ENCODE data around the gene CDK2. TPM values are rescaled to one million over a fixed set of nuclear protein-coding genes. Genes with fewer than 3 reads are reported as not detected.

Gene CDK2
- total and polyA plus RNA-seq, 2 of the 4 experiments (the other 2 are of a cell fraction): 42.5 to 61.7 TPM

GRCh38 chr12:55957106-55957859 is 9.3 kb upstream of the CDK2 start:
- H3K27ac ChIP-seq (ENCODE audit: insufficient read depth, low read length): no peak overlapping the region
- peaks cover 0 to 13% of the 10 kb centered on the region in 2 experiments; a peak in 1 of 4 replicates for H3K79me1 ChIP-seq (ENCODE audit: low read depth in 1 of 2, low read length in 2 of 2)
- peak overlapping the region; percentile 45; the same call in 1 of the 2 replicates for H2AK5ac ChIP-seq (ENCODE audit: low read depth, low read length)
- no peak overlapping the region for H4K5ac ChIP-seq (ENCODE audit: low read depth, low read length)
- H3K4me3 ChIP-seq (ENCODE audit: insufficient read depth, low read depth, low read length): no peak overlapping the region
- H3K9ac ChIP-seq (ENCODE audit: low read depth, low read length): no peak overlapping the region
- H3K4ac ChIP-seq (ENCODE audit: low read depth, low read length): no peak overlapping the region
- H2BK120ac ChIP-seq (ENCODE audit: low read depth, low read length): no peak overlapping the region
- no peak overlapping the region for H2BK15ac ChIP-seq (ENCODE audit: low read depth, low read length)
- peaks cover 17% of the 10 kb centered on the region for H3K36me3 ChIP-seq (ENCODE audit: control insufficient read depth, insufficient read depth, low read length)
- H2BK20ac ChIP-seq (ENCODE audit: low read depth, low read length): no peak overlapping the region; the same call in 1 of the 2 replicates
- BruUV-seq (replicated peaks): no TSS peak
- POLR2A ChIA-PET (ENCODE audit: unreplicated experiment): no interaction called here
- no peaks in the 10 kb centered on the region for H3K27me3 ChIP-seq (ENCODE audit: control insufficient read depth, insufficient read depth, low read length)
- H3K9me3 ChIP-seq (ENCODE audit: control insufficient read depth, insufficient read depth, low read length): no peaks in the 10 kb centered on the region
- no peak overlapping the region for H3K23ac ChIP-seq (ENCODE audit: low read depth, low read length)
- ATAC-seq (ENCODE audit: low read depth) (no peak), DNase-seq (no peak)
- intact Hi-C loops (cut with micrococcal nuclease): no loop called here
- peaks cover 8% of the 10 kb centered on the region; the same call in 1 of the 2 replicates for H3K4me1 ChIP-seq (ENCODE audit: control insufficient read depth, insufficient read depth, low read length)
- no peak for TF ChIP-seq RAD21 (IDR thresholded peaks at IDR 0.05; ENCODE audit: low read length)
- no peak for TF ChIP-seq SMC3 (IDR thresholded peaks at IDR 0.05; ENCODE audit: low read depth, low read length)
- no peak for TF ChIP-seq MAZ (IDR thresholded peaks at IDR 0.05; ENCODE audit: borderline replicate concordance, low read depth, low read length)
- no peak for TF ChIP-seq MXI1 (IDR thresholded peaks at IDR 0.05; ENCODE audit: borderline replicate concordance, low read depth, low read length)
- TF ChIP-seq USF2 (IDR thresholded peaks at IDR 0.05; ENCODE audit: low read depth, low read length): no peak
- TF ChIP-seq RFX5 (IDR thresholded peaks at IDR 0.05; ENCODE audit: low read depth, low read length): no peak
- TF ChIP-seq FOS (IDR thresholded peaks at IDR 0.05; ENCODE audit: low read depth, low read length): no peak
- TF ChIP-seq, protein P1, sequence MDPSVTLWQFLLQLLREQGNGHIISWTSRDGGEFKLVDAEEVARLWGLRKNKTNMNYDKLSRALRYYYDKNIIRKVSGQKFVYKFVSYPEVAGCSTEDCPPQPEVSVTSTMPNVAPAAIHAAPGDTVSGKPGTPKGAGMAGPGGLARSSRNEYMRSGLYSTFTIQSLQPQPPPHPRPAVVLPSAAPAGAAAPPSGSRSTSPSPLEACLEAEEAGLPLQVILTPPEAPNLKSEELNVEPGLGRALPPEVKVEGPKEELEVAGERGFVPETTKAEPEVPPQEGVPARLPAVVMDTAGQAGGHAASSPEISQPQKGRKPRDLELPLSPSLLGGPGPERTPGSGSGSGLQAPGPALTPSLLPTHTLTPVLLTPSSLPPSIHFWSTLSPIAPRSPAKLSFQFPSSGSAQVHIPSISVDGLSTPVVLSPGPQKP (IDR thresholded peaks at IDR 0.05; ENCODE audit: borderline replicate concordance, low read depth, low read length): no peak
- TF ChIP-seq CHD1 (IDR thresholded peaks at IDR 0.05; ENCODE audit: low read depth, low read length): no peak
- TF ChIP-seq CEBPB (IDR thresholded peaks at IDR 0.05; ENCODE audit: low read depth, low read length): no peak
- TF ChIP-seq MAFK (IDR thresholded peaks at IDR 0.05; ENCODE audit: low read depth, low read length): no peak
- TF ChIP-seq, protein P2, sequence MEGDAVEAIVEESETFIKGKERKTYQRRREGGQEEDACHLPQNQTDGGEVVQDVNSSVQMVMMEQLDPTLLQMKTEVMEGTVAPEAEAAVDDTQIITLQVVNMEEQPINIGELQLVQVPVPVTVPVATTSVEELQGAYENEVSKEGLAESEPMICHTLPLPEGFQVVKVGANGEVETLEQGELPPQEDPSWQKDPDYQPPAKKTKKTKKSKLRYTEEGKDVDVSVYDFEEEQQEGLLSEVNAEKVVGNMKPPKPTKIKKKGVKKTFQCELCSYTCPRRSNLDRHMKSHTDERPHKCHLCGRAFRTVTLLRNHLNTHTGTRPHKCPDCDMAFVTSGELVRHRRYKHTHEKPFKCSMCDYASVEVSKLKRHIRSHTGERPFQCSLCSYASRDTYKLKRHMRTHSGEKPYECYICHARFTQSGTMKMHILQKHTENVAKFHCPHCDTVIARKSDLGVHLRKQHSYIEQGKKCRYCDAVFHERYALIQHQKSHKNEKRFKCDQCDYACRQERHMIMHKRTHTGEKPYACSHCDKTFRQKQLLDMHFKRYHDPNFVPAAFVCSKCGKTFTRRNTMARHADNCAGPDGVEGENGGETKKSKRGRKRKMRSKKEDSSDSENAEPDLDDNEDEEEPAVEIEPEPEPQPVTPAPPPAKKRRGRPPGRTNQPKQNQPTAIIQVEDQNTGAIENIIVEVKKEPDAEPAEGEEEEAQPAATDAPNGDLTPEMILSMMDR (conservative IDR thresholded peaks at IDR 0.05; ENCODE audit: low read depth, low read length): no peak
- TF ChIP-seq RCOR1 (IDR thresholded peaks at IDR 0.05; ENCODE audit: insufficient replicate concordance, low read length): no peak
- TF ChIP-seq NFE2L2 (IDR thresholded peaks at IDR 0.05; ENCODE audit: low read depth, low read length): no peak
- no peak for TF ChIP-seq POLR2A (IDR thresholded peaks at IDR 0.05; ENCODE audit: low read depth, low read length)
- no peak overlapping the region for H4K8ac ChIP-seq (ENCODE audit: low read depth in 2 of 2, low read length in 2 of 2)
- in situ Hi-C loops (cut with MboI; ENCODE audit: low sequenced_read_pairs): no loop called here
- H4K91ac ChIP-seq (ENCODE audit: insufficient read depth, low read depth, low read length): no peak overlapping the region
- peaks cover 5% of the 10 kb centered on the region; the same call in 1 of the 2 replicates for H4K20me1 ChIP-seq (ENCODE audit: insufficient read depth, low read length)
- H2AFZ ChIP-seq (replicated peaks; ENCODE audit: low read length, poor library complexity): no peak overlapping the region
- peaks cover 8% of the 10 kb centered on the region for H3K9me1 ChIP-seq (ENCODE audit: insufficient read depth, low read length)
- H2BK5ac ChIP-seq (ENCODE audit: low read depth, low read length, poor library complexity, severe bottlenecking): no peak overlapping the region
- 100% methylated on average over 4 of the region's 5 CpGs; no CpG with 5 or more reads in 1 of the 2 experiments for WGBS, 2 experiments (ENCODE audit: extremely low coverage in 2 of 2, insufficient read length in 1 of 2)
- H3K56ac ChIP-seq (ENCODE audit: extremely low read depth, insufficient read depth, low read length): no peak overlapping the region; the same call in 1 of the 2 replicates
- no peak overlapping the region for H3K4me2 ChIP-seq (ENCODE audit: low read depth, low read length)
- peak overlapping the region; percentile 85 for H2AK9ac ChIP-seq (replicated peaks; ENCODE audit: low read depth, low read length, poor library complexity)
- H3K14ac ChIP-seq (replicated peaks; ENCODE audit: low read depth, low read length): no peak overlapping the region
- CTCF ChIA-PET: interaction anchor here (0.6 to 1.1 kb wide), 2 partner anchors 27 to 137 kb away, joined by 3 read pairs; partner anchors contain the start of gene DGKA
- dilution Hi-C loops (cut with HindIII; ENCODE audit: low sequenced_read_pairs, unreplicated experiment): no loop called here
- no peak overlapping the region for H3K18ac ChIP-seq (ENCODE audit: low read depth, low read length)
